Erythroblast (primary cell): ENCODE results near the gene CEP295NL.
"Not testable (repeated sequence)": the region's sequence is repeated elsewhere in the genome, so short reads cannot be mapped to it uniquely, and the experiment has no call there.

Source experiments
- GATA1 ChIP-seq: IDR thresholded peaks from 2 replicates; pipeline ENCODE4 v1.6.1; 2011; ENCODE audit warnings: low read depth, mild to moderate bottlenecking, control low read depth, low read length, moderate library complexity
- POLR2A ChIP-seq: IDR thresholded peaks from 2 replicates; pipeline ENCODE4 v1.6.1; 2011; ENCODE audit warnings: mild to moderate bottlenecking, low read length

GRCh38 chr17:78902231-78902630 is 770 bp downstream of the CEP295NL start:
- not testable (repeated sequence) for TF ChIP-seq POLR2A, GATA1
